Tongue (tissue), 2 donors: ENCODE measurements around the gene CCL14. TPM values are rescaled to one million over a fixed set of nuclear protein-coding genes. Genes with fewer than 3 reads are reported as not detected.

ENCODE experiments used
- DNase-seq: peaks from one replicate; pipeline ENCODE4 v3.0.0-alpha.2; 2015
- total RNA-seq: library from RNA; depleted of rRNA; stranded (reverse); fragments of >200 nt; gene quantifications from one replicate; pipeline ENCODE4 v1.2.3, GENCODE V29; 2014

Gene CCL14
- total RNA-seq, 1 donor from 2014 or later = 0.92 TPM

- no peak for DNase-seq
Measured at GRCh38 chr17:35988164-35988563, 1.6 kb upstream of the CCL14 start.

GRCh38 chr17:35984140-35984539 lies 2.4 kb downstream of the CCL14 start:
- DNase-seq = no peak

DNA sequence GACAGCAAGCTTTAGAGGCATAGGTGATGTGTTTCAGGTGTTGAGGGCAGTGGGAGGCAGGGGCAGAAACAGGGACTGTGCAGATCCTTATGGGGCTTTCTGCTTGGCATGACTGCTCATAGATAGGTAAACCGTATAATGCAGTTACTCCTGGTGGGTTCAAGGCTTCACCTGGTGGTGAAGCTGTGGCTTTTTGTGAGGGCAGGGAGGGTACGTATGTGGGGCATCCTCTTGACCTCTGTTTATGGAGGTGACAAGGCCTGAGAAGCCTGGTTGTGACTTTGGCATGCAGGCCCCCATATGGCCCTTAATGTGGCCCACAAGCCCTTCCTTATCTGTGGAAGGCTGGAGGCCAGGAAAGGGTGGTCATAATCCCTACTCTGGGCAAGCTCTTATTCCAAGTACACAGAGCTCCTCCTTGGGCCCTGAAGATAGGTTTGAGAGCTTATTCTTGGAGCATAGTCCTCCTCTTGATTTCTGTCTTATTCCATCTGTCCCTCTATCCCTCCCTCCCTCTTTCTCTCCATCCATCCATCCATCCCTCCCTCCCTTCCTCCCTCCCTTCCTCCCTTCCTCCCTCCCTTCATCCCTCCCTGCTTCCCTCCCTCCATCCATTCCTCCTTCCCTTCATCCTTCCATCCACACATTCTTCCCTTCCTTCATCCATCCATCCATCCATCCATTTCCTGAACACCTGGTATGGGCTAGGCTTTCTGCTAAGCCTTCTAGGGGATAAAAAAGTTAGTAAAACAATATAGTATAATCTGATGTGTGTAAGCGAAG lies 3.9 kb downstream of the CCL14 start:
- no peak for DNase-seq

GRCh38 chr17:35981908-35982330 lies 4.6 kb downstream of the CCL14 start:
- DNase-seq = no peak

DNA sequence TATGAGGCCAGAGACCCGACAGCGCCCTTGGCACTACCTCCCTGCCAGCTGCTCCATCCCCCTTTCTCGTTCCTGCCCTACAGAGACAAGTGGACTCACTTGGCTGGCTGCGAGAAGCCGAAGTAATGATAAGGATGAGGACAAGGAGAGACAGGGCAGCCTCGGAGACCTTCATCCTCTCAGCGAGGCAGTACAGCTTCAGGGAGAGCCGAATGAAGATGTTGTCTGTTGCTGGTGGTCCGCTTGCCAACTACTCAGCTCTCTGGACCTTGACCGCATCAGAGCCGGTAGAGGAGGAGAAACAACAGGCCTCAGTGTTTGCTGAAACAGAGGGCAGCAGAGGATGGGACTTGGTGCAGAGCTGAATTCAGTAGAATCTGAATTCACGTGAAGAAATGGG lies 5.3 kb downstream of the CCL14 start, which contains the start of gene CCL16:
Gene CCL16, minus strand, starts transcription at position 252 of the 400 bp plus-strand sequence. Its CDS starts 77 bp downstream, at position 175.
- DNase-seq = no peak

GRCh38 chr17:35978346-35978745 lies 8.2 kb downstream of the CCL14 start:
- DNase-seq = no peak

DNA sequence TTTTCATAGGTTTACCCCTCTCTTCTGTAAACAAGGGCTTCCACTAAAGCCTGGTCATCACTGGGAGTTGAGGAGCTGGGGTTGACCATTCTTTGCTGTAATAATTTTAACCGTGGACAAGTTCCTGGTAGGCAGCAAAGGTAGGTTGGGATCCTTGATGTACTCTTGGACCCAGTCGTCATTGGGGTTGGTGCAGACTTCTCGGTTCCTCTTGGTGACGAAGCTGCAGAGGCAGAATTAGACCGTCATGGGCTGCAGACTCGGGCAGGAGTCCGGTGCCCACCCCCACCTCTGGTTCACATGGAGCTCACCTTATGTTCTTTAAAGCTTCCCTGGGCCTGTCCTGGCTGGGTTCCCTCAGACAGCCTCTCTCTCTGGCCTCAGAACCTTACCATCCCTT lies 9.0 kb downstream of the CCL14 start:
- DNase-seq = no peak

DNA sequence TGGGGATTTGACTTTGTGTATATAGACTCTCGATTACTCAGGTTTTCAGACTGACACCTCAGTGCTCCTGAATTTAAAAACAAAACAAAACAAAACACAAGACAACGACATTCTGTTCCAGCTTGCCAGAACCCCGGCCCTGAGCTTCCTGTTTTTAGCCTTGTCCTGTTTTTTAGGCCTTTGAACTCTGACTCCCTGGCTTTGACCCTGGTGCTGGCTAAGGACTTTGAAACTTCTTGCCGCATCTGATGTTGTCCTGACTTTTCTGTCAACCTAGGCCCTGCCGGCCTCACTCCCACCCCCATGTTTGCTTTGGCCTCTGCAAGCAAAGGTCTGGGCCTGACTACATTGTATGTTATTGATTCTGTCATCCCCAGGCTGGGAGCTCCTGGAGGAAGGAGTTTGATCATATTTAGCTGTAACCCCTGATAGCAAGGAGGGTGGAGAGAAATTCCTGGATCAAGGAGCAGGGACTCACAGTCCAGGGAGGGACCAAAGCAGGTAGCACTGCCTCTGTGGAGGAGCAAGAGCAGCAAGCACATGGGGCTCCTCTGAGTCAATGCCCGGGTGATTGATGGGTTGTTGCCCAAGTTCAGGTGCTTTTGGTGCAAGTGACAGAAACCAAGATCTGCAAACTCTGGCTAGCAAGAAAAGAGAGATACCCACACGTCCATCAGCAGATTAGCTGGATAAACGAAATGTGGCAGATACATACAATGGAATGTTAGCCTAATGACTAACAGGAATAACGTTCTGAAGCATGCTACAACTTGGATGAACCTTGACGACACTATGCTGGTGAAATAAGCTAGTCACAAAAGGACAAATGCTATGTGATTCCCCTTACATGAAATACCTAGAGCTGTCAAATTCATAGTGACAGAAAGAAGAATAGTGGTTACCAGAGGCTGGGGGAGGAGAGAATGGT lies 12.9 kb downstream of the CCL14 start:
- DNase-seq = no peak

DNA sequence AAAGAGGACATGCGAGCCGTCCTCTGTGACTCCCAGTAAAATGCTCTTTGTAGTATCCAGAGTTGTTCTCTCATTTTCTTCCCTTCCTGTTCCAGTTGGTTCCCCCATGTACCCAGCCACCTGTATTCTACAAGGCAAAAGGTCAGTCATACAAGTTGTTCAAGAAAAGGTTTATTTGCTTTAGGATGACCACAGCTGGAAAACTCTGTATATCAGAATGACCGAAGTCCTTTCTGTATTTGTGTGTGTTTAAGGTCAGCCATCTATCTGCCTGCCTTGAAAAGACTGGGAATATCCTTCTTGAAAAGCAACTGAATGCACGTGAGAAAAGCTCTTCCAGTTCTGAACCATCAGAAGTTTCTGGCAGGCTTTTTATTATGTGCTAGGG lies 13.6 kb downstream of the CCL14 start:
- DNase-seq = no peak

DNA sequence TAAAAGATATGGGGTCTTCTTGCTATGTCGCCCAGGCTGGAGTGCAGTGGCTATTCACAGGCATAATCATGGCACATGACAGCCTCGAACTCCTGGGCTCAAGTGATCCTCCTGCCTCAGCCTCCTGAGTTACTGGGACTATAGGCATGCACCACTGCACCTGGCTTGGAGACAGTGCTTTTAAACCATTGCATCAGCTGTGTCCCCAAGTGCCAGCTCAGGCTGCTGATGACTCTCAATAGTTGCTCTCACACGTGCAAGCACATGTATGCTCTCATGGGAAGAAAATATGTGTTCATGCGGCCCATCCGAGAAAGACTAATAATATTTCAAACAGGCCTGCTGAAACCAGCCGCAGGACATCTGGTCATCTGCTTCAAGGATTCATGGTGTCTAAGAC lies 14.0 kb downstream of the CCL14 start:
- DNase-seq = no peak

- DNase-seq = no peak
Measured at GRCh38 chr17:35972066-35972465, 14.5 kb downstream of the CCL14 start.

DNA sequence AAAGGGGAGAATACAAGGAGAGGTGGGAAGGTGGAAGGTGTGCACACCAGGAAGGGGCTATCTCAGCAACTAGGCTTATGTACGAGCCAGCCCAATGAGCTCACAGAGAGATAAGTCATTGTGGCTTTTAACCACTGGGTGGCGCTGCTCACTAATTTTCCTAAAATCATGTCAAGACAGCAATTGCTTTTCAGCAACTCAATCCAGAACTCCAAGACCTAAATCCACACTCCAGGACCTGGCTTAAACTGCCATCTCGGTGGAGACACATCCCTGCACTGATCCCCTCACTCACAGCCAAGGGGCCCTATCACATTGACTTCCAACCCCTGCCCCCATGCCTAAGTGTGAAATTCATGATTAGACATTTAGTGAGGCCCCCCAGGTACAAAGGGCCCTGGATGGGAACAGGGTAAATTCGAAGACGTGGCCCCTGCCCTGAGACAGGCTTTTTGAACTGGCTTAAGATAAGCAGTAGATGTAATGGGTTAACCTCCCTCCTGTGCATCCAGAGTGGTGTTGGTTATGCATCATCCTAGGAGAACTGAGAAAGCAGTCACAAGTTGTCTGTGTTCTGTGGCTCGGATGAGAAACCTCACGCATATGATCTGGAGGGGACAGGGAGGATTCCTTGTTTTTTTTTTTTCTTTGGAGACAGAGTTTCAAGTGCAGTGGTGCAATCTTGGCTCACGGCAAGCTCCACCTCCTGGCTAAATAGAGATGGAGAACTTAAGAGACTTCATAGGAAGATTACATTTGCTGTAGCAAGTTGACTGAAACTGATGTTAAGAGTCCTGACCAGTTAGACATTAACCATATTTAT lies 16.8 kb downstream of the CCL14 start:
- peak; percentile 93 for DNase-seq

DNA sequence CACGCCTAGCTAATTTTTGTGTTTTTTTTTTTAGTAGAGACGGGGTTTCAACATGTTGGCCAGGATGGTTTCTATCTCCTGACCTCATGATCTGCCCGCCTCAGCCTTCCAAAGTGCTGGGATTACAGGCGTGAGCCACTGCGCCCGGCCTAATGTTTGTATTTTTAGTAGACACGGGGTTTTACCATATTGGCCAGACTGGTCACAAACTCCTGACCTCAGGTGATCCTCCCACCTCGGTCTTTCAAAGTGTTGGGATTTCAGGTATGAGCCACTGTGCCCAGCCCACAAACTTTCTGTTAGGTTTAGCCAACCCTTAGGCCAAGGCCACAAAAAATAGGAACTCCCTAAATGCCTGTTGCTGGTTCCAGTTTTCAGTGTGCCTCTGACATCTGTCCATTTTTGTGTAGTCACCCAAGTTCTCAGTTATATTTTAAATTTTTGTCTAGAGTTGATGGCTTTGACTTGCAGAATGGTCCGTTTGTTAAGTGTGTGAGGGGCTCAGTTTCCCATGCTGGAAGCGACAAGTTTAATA lies 17.9 kb downstream of the CCL14 start:
- DNase-seq = no peak

GRCh38 chr17:35965272-35965671 lies 21.3 kb downstream of the CCL14 start:
- DNase-seq = no peak

- no peak for DNase-seq
Measured at GRCh38 chr17:35963663-35964062, 22.9 kb downstream of the CCL14 start.

- DNase-seq = no peak
Measured at GRCh38 chr17:35953720-35954119, 32.8 kb downstream of the CCL14 start.

GRCh38 chr17:35949401-35949800 lies 37.1 kb downstream of the CCL14 start:
- no peak for DNase-seq

GRCh38 chr17:35948092-35948491 lies 38.4 kb downstream of the CCL14 start:
- DNase-seq = no peak

GRCh38 chr17:35947156-35947585 lies 39.4 kb downstream of the CCL14 start:
- DNase-seq = peak; percentile 52

DNA sequence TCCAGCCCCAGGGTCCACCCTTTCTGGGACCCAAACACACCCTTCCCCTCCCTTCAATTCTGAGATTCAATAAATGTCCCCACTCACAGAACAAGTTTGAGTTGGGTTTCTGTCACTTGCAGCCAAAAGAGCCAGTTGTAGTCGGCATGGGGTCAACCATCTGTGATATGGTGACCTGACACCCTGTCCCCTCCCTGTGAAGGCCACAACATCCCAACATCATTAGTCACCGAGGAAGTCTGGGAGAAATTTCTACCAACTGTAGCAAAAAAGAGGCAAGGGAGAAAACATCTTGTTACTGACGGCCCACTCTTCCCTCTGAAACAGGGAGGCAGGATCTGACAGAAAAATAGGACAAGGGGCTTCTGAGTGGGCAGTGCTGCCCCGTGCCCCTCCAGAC lies 42.4 kb downstream of the CCL14 start:
- no peak for DNase-seq

DNA sequence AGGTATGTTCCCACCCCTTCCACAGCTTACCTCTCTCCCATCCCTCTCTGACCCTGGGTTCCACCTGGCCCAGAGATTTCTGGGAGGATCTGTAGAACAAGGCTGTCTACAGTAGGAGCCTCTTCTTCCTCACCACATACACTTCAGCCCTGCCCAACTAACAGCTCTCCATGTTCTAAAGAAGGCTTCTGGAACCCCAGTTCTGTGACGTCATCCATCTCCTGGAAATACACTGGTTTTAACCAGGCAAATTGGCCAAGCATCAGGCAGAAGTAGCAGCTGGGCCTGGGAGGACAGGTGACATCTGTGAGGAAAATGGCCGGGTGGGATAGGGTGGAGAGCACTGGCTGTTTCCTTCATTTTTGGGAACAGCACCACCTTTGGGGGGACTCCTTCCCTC lies 43.0 kb downstream of the CCL14 start, which contains the start of gene LYZL6:
Gene LYZL6, minus strand, starts transcription at position 177 of the 400 bp plus-strand sequence. CDS start 4,357 bp downstream, outside the sequence.
- no peak for DNase-seq
